Measurements from ENCODE around the gene MAP4K5.

DNA sequence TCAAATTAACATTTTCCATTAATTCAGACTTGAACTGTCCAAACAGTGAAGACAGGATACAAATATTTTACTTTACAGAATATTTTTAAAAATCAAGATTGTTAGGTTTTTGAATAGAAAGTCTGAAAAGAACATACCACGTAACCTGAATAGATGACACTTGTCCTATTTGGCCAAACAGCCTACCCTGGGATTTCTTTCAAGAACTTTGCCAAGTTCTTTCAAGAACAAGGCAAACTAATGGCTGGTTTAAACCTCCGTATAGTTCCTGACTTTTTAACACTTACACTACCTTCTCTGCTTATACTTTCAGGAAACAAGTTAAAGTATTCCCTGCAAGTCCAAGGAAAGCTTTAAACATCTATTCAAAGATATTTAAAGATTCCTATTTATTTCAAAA lies 35.0 kb downstream of the MAP4K5 start:
- TF ChIP-seq, protein P1, sequence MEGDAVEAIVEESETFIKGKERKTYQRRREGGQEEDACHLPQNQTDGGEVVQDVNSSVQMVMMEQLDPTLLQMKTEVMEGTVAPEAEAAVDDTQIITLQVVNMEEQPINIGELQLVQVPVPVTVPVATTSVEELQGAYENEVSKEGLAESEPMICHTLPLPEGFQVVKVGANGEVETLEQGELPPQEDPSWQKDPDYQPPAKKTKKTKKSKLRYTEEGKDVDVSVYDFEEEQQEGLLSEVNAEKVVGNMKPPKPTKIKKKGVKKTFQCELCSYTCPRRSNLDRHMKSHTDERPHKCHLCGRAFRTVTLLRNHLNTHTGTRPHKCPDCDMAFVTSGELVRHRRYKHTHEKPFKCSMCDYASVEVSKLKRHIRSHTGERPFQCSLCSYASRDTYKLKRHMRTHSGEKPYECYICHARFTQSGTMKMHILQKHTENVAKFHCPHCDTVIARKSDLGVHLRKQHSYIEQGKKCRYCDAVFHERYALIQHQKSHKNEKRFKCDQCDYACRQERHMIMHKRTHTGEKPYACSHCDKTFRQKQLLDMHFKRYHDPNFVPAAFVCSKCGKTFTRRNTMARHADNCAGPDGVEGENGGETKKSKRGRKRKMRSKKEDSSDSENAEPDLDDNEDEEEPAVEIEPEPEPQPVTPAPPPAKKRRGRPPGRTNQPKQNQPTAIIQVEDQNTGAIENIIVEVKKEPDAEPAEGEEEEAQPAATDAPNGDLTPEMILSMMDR (IDR thresholded peaks at IDR 0.05): no peak
- TF ChIP-seq POLR2AphosphoS5 (IDR thresholded peaks at IDR 0.05; ENCODE audit: insufficient read depth in 1 of 2, low read depth in 1 of 2) (no peak), POLR2A (IDR thresholded peaks at IDR 0.05) (no peak)

Measured in vagina (tissue), 2 donors.